HEK293 (cell line): ENCODE measurements around the gene ZNF771.

Experiments used
- BCL11A ChIP-seq: fragments of 450-650 bp; formaldehyde crosslinking; IDR thresholded peaks from 2 replicates; pipeline ENCODE4 v1.5.1; 2016; ENCODE audit warnings: low read depth, missing biosample characterization, missing genetic modification characterization
- BCL11B ChIP-seq: fragments of 450-650 bp; formaldehyde crosslinking; IDR thresholded peaks from 2 replicates; pipeline ENCODE4 v1.5.1; 2016; ENCODE audit warnings: low read depth, missing biosample characterization, missing genetic modification characterization
- REPIN1 ChIP-seq: fragments of 450-650 bp; formaldehyde crosslinking; IDR thresholded peaks from 2 replicates; pipeline ENCODE4 v1.5.1; 2017; ENCODE audit warnings: missing biosample characterization, missing genetic modification characterization, low read depth
- YY1 ChIP-seq: fragments of 450-650 bp; formaldehyde crosslinking; IDR thresholded peaks from 2 replicates; pipeline ENCODE4 v1.5.1; 2018; ENCODE audit warnings: missing biosample characterization, missing genetic modification characterization
- ZBTB17 ChIP-seq: fragments of 450-650 bp; formaldehyde crosslinking; IDR thresholded peaks from 2 replicates; pipeline ENCODE4 v1.5.1; 2016; ENCODE audit warnings: missing biosample characterization, missing genetic modification characterization
- ZFP69B ChIP-seq: fragments of 450-650 bp; formaldehyde crosslinking; IDR thresholded peaks from 2 replicates; pipeline ENCODE4 v1.5.1; 2016; ENCODE audit warnings: missing biosample characterization, missing genetic modification characterization
- ZNF2 ChIP-seq: fragments of 450-650 bp; formaldehyde crosslinking; IDR thresholded peaks from 2 replicates; pipeline ENCODE4 v1.5.1; 2016; ENCODE audit warnings: missing biosample characterization, missing genetic modification characterization
- ZNF404 ChIP-seq: fragments of 450-650 bp; formaldehyde crosslinking; IDR thresholded peaks from 2 replicates; pipeline ENCODE4 v1.5.1; 2017; ENCODE audit warnings: missing biosample characterization, missing genetic modification characterization
- ZNF416 ChIP-seq: fragments of 450-650 bp; formaldehyde crosslinking; IDR thresholded peaks from 2 replicates; pipeline ENCODE4 v1.5.1; 2016; ENCODE audit warnings: missing biosample characterization, missing genetic modification characterization
- ZNF426 ChIP-seq: fragments of 450-650 bp; formaldehyde crosslinking; IDR thresholded peaks from 2 replicates; pipeline ENCODE4 v1.5.1; 2017; ENCODE audit warnings: missing biosample characterization, missing genetic modification characterization, mild to moderate bottlenecking, inconsistent platforms, moderate library complexity
- ZNF433 ChIP-seq: fragments of 450-650 bp; formaldehyde crosslinking; IDR thresholded peaks from 2 replicates; pipeline ENCODE4 v1.5.1; 2016; ENCODE audit warnings: missing biosample characterization, missing genetic modification characterization, low read depth
- TF ChIP-seq, protein P1 (sequence below): fragments of 450-650 bp; formaldehyde crosslinking; IDR thresholded peaks from 2 replicates; pipeline ENCODE4 v1.5.1; 2017; ENCODE audit warnings: missing biosample characterization, missing genetic modification characterization
- TF ChIP-seq, protein P2 (sequence below): fragments of 450-650 bp; formaldehyde crosslinking; IDR thresholded peaks from 2 replicates; pipeline ENCODE4 v1.5.1; 2016; ENCODE audit warnings: missing biosample characterization, missing genetic modification characterization
- TF ChIP-seq, protein P3 (sequence below): fragments of 450-650 bp; formaldehyde crosslinking; IDR thresholded peaks from 2 replicates; pipeline ENCODE4 v1.5.1; 2016; ENCODE audit warnings: missing biosample characterization, missing genetic modification characterization
- TF ChIP-seq, protein P4 (sequence below): fragments of 450-650 bp; formaldehyde crosslinking; IDR thresholded peaks from 2 replicates; pipeline ENCODE4 v1.5.1; 2016; ENCODE audit warnings: missing biosample characterization, missing genetic modification characterization
- TF ChIP-seq, protein P5 (sequence below): IDR thresholded peaks from 2 replicates; pipeline ENCODE4 v1.6.1; 2011; ENCODE audit warnings: mild to moderate bottlenecking, low read depth, low read length, borderline replicate concordance
- TF ChIP-seq, protein P6 (sequence below): fragments of 450-650 bp; formaldehyde crosslinking; IDR thresholded peaks from 2 replicates; pipeline ENCODE4 v1.5.1; 2016; ENCODE audit warnings: missing biosample characterization, missing genetic modification characterization
- TF ChIP-seq, protein P7 (sequence below): fragments of 450-650 bp; formaldehyde crosslinking; IDR thresholded peaks from 2 replicates; pipeline ENCODE4 v1.5.1; 2016; ENCODE audit warnings: missing biosample characterization, missing genetic modification characterization
- TF ChIP-seq, protein P8 (sequence below): fragments of 450-650 bp; formaldehyde crosslinking; IDR thresholded peaks from 2 replicates; pipeline ENCODE4 v1.5.1; 2016; ENCODE audit warnings: missing biosample characterization, missing genetic modification characterization, borderline replicate concordance

Gene ZNF771

DNA sequence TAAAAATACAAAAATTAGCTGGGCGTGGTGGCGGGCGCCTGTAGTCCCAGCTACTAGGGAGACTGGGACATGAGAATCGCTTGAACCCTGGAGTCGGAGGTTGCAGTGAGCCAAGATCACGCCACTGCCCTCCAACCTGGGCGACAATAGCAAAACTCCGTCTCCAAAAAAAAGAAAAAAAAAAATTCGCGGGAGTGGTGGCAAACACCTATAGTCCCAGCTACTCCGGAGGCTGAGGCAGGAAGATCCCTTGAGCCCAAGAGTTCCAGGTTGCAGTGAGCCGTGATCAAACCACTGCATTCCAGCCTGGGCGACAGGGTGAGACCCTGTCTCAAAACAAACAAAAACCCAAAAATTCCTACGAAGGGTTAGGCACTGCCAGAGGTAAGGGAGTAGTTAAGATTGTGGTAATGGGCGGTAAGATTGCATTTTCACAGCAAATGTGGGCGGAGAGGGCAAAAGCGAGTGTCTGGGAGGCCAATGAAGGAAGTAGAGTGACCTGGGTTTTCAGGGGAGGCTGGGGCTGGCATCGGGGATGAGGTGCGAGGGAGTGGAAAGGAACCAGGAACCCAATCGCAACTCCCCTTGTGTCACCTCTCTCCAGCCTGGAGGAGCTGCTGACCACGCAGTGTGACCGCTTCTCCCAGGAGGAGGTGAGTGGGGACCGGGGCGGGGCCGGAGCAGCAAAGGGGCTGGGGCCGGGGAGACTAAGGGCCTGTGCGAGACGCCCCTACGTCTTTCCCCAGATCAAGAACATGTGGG is 30.2 kb upstream of the ZNF771 start (continued):
- TF ChIP-seq, protein P1, sequence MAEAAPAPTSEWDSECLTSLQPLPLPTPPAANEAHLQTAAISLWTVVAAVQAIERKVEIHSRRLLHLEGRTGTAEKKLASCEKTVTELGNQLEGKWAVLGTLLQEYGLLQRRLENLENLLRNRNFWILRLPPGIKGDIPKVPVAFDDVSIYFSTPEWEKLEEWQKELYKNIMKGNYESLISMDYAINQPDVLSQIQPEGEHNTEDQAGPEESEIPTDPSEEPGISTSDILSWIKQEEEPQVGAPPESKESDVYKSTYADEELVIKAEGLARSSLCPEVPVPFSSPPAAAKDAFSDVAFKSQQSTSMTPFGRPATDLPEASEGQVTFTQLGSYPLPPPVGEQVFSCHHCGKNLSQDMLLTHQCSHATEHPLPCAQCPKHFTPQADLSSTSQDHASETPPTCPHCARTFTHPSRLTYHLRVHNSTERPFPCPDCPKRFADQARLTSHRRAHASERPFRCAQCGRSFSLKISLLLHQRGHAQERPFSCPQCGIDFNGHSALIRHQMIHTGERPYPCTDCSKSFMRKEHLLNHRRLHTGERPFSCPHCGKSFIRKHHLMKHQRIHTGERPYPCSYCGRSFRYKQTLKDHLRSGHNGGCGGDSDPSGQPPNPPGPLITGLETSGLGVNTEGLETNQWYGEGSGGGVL, result peak; percentile 81
- TF ChIP-seq REPIN1 (tag by site-specific recombination) (no peak; the same call in 1 of the 2 replicates), ZBTB17 (tag by site-specific recombination) (no peak), ZFP69B (tag by site-specific recombination) (no peak), ZNF404 (tag by site-specific recombination) (no peak), ZNF426 (tag by site-specific recombination) (no peak), ZNF416 (tag by site-specific recombination) (no peak), BCL11A (tag by site-specific recombination) (no peak), ZNF433 (tag by site-specific recombination) (no peak), ZNF2 (tag by site-specific recombination) (no peak), YY1 (no peak), BCL11B (tag by site-specific recombination) (no peak)
- TF ChIP-seq, protein P2, sequence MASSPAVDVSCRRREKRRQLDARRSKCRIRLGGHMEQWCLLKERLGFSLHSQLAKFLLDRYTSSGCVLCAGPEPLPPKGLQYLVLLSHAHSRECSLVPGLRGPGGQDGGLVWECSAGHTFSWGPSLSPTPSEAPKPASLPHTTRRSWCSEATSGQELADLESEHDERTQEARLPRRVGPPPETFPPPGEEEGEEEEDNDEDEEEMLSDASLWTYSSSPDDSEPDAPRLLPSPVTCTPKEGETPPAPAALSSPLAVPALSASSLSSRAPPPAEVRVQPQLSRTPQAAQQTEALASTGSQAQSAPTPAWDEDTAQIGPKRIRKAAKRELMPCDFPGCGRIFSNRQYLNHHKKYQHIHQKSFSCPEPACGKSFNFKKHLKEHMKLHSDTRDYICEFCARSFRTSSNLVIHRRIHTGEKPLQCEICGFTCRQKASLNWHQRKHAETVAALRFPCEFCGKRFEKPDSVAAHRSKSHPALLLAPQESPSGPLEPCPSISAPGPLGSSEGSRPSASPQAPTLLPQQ (tag by site-specific recombination), result peak; percentile 8; the same call in 1 of the 2 replicates
- TF ChIP-seq, protein P3, sequence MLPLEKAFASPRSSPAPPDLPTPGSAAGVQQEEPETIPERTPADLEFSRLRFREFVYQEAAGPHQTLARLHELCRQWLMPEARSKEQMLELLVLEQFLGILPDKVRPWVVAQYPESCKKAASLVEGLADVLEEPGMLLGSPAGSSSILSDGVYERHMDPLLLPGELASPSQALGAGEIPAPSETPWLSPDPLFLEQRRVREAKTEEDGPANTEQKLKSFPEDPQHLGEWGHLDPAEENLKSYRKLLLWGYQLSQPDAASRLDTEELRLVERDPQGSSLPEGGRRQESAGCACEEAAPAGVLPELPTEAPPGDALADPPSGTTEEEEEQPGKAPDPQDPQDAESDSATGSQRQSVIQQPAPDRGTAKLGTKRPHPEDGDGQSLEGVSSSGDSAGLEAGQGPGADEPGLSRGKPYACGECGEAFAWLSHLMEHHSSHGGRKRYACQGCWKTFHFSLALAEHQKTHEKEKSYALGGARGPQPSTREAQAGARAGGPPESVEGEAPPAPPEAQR (tag by site-specific recombination), result no peak
- TF ChIP-seq, protein P4, sequence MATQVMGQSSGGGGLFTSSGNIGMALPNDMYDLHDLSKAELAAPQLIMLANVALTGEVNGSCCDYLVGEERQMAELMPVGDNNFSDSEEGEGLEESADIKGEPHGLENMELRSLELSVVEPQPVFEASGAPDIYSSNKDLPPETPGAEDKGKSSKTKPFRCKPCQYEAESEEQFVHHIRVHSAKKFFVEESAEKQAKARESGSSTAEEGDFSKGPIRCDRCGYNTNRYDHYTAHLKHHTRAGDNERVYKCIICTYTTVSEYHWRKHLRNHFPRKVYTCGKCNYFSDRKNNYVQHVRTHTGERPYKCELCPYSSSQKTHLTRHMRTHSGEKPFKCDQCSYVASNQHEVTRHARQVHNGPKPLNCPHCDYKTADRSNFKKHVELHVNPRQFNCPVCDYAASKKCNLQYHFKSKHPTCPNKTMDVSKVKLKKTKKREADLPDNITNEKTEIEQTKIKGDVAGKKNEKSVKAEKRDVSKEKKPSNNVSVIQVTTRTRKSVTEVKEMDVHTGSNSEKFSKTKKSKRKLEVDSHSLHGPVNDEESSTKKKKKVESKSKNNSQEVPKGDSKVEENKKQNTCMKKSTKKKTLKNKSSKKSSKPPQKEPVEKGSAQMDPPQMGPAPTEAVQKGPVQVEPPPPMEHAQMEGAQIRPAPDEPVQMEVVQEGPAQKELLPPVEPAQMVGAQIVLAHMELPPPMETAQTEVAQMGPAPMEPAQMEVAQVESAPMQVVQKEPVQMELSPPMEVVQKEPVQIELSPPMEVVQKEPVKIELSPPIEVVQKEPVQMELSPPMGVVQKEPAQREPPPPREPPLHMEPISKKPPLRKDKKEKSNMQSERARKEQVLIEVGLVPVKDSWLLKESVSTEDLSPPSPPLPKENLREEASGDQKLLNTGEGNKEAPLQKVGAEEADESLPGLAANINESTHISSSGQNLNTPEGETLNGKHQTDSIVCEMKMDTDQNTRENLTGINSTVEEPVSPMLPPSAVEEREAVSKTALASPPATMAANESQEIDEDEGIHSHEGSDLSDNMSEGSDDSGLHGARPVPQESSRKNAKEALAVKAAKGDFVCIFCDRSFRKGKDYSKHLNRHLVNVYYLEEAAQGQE (tag by site-specific recombination), result no peak
- TF ChIP-seq, protein P5, sequence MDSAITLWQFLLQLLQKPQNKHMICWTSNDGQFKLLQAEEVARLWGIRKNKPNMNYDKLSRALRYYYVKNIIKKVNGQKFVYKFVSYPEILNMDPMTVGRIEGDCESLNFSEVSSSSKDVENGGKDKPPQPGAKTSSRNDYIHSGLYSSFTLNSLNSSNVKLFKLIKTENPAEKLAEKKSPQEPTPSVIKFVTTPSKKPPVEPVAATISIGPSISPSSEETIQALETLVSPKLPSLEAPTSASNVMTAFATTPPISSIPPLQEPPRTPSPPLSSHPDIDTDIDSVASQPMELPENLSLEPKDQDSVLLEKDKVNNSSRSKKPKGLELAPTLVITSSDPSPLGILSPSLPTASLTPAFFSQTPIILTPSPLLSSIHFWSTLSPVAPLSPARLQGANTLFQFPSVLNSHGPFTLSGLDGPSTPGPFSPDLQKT, result no peak
- TF ChIP-seq, protein P6, sequence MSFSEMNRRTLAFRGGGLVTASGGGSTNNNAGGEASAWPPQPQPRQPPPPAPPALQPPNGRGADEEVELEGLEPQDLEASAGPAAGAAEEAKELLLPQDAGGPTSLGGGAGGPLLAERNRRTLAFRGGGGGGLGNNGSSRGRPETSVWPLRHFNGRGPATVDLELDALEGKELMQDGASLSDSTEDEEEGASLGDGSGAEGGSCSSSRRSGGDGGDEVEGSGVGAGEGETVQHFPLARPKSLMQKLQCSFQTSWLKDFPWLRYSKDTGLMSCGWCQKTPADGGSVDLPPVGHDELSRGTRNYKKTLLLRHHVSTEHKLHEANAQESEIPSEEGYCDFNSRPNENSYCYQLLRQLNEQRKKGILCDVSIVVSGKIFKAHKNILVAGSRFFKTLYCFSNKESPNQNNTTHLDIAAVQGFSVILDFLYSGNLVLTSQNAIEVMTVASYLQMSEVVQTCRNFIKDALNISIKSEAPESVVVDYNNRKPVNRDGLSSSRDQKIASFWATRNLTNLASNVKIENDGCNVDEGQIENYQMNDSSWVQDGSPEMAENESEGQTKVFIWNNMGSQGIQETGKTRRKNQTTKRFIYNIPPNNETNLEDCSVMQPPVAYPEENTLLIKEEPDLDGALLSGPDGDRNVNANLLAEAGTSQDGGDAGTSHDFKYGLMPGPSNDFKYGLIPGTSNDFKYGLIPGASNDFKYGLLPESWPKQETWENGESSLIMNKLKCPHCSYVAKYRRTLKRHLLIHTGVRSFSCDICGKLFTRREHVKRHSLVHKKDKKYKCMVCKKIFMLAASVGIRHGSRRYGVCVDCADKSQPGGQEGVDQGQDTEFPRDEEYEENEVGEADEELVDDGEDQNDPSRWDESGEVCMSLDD, result no peak
- TF ChIP-seq, protein P7, sequence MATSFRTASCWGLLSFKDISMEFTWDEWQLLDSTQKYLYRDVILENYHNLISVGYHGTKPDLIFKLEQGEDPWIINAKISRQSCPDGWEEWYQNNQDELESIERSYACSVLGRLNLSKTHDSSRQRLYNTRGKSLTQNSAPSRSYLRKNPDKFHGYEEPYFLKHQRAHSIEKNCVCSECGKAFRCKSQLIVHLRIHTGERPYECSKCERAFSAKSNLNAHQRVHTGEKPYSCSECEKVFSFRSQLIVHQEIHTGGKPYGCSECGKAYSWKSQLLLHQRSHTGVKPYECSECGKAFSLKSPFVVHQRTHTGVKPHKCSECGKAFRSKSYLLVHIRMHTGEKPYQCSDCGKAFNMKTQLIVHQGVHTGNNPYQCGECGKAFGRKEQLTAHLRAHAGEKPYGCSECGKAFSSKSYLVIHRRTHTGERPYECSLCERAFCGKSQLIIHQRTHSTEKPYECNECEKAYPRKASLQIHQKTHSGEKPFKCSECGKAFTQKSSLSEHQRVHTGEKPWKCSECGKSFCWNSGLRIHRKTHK (tag by site-specific recombination), result no peak
- TF ChIP-seq, protein P8, sequence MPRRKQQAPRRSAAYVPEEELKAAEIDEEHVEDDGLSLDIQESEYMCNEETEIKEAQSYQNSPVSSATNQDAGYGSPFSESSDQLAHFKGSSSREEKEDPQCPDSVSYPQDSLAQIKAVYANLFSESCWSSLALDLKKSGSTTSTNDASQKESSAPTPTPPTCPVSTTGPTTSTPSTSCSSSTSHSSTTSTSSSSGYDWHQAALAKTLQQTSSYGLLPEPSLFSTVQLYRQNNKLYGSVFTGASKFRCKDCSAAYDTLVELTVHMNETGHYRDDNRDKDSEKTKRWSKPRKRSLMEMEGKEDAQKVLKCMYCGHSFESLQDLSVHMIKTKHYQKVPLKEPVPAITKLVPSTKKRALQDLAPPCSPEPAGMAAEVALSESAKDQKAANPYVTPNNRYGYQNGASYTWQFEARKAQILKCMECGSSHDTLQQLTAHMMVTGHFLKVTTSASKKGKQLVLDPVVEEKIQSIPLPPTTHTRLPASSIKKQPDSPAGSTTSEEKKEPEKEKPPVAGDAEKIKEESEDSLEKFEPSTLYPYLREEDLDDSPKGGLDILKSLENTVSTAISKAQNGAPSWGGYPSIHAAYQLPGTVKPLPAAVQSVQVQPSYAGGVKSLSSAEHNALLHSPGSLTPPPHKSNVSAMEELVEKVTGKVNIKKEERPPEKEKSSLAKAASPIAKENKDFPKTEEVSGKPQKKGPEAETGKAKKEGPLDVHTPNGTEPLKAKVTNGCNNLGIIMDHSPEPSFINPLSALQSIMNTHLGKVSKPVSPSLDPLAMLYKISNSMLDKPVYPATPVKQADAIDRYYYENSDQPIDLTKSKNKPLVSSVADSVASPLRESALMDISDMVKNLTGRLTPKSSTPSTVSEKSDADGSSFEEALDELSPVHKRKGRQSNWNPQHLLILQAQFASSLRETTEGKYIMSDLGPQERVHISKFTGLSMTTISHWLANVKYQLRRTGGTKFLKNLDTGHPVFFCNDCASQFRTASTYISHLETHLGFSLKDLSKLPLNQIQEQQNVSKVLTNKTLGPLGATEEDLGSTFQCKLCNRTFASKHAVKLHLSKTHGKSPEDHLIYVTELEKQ (tag by site-specific recombination), result no peak
